Prostate gland (tissue), 2 donors: ENCODE results near the gene DTX1.

ENCODE experiments used
- POLR2AphosphoS5 ChIP-seq: sonication (generic); formaldehyde crosslinking; IDR thresholded peaks from one replicate; pipeline ENCODE4 v1.6.1; 2017; ENCODE audit warnings: antibody characterized with exemption
- TF ChIP-seq, protein P1 (sequence below), 4 experiments: fragments of 200-600 bp in 2 of 4; fragments of 450-650 bp in 2 of 4; sonication (generic) in 2 of 4; IDR thresholded peaks; 1 replicate in 3 of 4; 2 replicates in 1 of 4; pipeline ENCODE4 v1.5.1; 2016 to 2019; ENCODE audit warnings: antibody characterized with exemption in 4 of 4, mild to moderate bottlenecking in 2 of 4, moderate library complexity in 2 of 4

DNA sequence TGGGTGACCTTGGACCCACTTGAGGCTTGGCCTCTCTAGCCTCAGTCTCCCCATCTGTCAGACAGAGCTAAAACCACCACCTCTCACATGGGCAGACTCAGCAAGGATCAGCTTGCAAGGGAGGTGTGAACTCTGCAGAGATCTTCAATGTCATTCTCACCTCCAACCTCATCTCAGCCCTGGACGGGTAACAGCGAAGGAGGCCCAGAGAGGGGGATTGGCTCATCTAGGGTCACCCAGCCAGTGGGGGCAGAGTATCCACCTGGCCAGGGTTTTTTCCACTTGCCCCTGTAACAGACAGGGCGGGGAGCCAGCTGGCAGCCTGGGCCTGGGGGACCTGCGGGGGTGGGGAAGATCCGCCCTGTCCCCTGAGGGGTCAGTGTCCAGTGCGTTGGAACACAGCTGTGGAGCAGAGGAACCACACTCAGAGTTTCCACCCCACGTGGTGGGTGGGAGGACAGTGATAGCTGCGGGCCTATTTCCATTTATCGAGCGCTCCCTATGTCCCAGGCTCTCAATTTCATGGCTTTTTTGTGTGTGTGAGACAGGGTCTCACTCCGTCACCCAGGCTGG, 27.4 kb downstream of the DTX1 start:
- TF ChIP-seq, protein P1, sequence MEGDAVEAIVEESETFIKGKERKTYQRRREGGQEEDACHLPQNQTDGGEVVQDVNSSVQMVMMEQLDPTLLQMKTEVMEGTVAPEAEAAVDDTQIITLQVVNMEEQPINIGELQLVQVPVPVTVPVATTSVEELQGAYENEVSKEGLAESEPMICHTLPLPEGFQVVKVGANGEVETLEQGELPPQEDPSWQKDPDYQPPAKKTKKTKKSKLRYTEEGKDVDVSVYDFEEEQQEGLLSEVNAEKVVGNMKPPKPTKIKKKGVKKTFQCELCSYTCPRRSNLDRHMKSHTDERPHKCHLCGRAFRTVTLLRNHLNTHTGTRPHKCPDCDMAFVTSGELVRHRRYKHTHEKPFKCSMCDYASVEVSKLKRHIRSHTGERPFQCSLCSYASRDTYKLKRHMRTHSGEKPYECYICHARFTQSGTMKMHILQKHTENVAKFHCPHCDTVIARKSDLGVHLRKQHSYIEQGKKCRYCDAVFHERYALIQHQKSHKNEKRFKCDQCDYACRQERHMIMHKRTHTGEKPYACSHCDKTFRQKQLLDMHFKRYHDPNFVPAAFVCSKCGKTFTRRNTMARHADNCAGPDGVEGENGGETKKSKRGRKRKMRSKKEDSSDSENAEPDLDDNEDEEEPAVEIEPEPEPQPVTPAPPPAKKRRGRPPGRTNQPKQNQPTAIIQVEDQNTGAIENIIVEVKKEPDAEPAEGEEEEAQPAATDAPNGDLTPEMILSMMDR (IDR thresholded peaks at IDR 0.05) = no peak
- TF ChIP-seq POLR2AphosphoS5 = no peak
